Spleen (tissue), 11 donors: ENCODE results near the gene AP1M1. TPM values are rescaled to one million over a fixed set of nuclear protein-coding genes. Genes with fewer than 3 reads are reported as not detected.

ENCODE experiments used
- DNase-seq: peaks from one replicate; pipeline ENCODE4 v3.0.0-alpha.2; 2020
- H3K27ac ChIP-seq, 8 donors: fragments of 200-600 bp; sonication (generic) in 7 of 8; 1 replicate in 4 of 8; 2 replicates in 4 of 8; pipeline versions ENCODE4 v1.5.0 to v1.8.0; 2016 to 2021; ENCODE audit warnings: inconsistent platforms in 4 of 8, mild to moderate bottlenecking in 4 of 8, moderate library complexity in 1 of 8
- H3K27me3 ChIP-seq, 7 donors: fragments of 200-600 bp; sonication (generic) in 6 of 7; replicated peaks in 1 of 7; 1 replicate in 4 of 7; 2 replicates in 3 of 7; pipeline versions ENCODE4 v1.5.0 to v1.8.0; 2016 to 2021; ENCODE audit warnings: inconsistent platforms in 3 of 7, mild to moderate bottlenecking in 1 of 7
- H3K36me3 ChIP-seq, 6 donors: fragments of 200-600 bp; sonication (generic) in 5 of 6; 1 replicate in 4 of 6; 2 replicates in 2 of 6; pipeline versions ENCODE4 v1.5.0 to v1.8.0; 2016 to 2021; ENCODE audit warnings: inconsistent platforms in 2 of 6
- H3K4me1 ChIP-seq, 6 donors: fragments of 200-600 bp; sonication (generic) in 5 of 6; 1 replicate in 3 of 6; 2 replicates in 3 of 6; pipeline versions ENCODE4 v1.5.0 to v1.8.0; 2016 to 2021; ENCODE audit warnings: inconsistent platforms in 3 of 6
- H3K4me3 ChIP-seq, 8 donors: fragments of 200-600 bp; sonication (generic) in 7 of 8; 1 replicate in 4 of 8; 2 replicates in 4 of 8; pipeline versions ENCODE4 v1.5.0 to v1.8.0; 2016 to 2021; ENCODE audit warnings: inconsistent platforms in 4 of 8, mild to moderate bottlenecking in 4 of 8, moderate library complexity in 2 of 8
- H3K9me3 ChIP-seq, 8 donors: fragments of 200-600 bp; sonication (generic) in 7 of 8; 1 replicate in 4 of 8; 2 replicates in 4 of 8; pipeline versions ENCODE4 v1.5.0 to v1.8.0; 2016 to 2021; ENCODE audit warnings: inconsistent platforms in 4 of 8
- POLR2A ChIP-seq, 3 donors: fragments of 450-650 bp; IDR thresholded peaks; one replicate each; pipeline ENCODE4 v1.5.1; 2017; ENCODE audit warnings: antibody characterized with exemption in 3 of 3, mild to moderate bottlenecking in 1 of 3
- POLR2AphosphoS5 ChIP-seq, 3 donors: sonication (generic); formaldehyde crosslinking; IDR thresholded peaks; one replicate each; pipeline ENCODE4 v1.5.1; 2017; ENCODE audit warnings: antibody characterized with exemption in 3 of 3
- WGBS, 5 donors: extraction: QIAGEN DNeasy Blood & Tissue Kit in 3 of 5; methylation state at CpG; one replicate each; pipeline versions ENCODE4 v1.1.5 to v1.1.7; 2013 to 2018; 5-methylcytosine and 5-hydroxymethylcytosine counted together
- intact Hi-C: fragments of 100-400 bp; cut with DNase I; formaldehyde crosslinking; loops from one replicate; pipeline ENCODE4 v1.15.0; 2023; ENCODE audit warnings: low total_unique reads
- polyA plus RNA-seq, 3 donors: library from polyadenylated mRNA; stranded (reverse); fragments of 200-250 nt; gene quantifications; one replicate each; pipeline ENCODE4 v1.2.1, GENCODE V29; 2013
- total RNA-seq, 7 donors: library from RNA; depleted of rRNA in 3 of 7; stranded (reverse); fragments of >200 nt in 3 of 7; fragmentation: NEBNext Ultra II Directional in 4 of 7; extraction: Animal tissue kit (Norgen Biotek cat#: 25700) in 4 of 7; gene quantifications; one replicate each; pipeline versions ENCODE4 v1.1.0 to v1.2.1, GENCODE V29; 2016 to 2021
- TF ChIP-seq, protein P1 (sequence below), 11 experiments: fragments of 200-600 bp in 7 of 11; fragments of 450-650 bp in 4 of 11; sonication (generic) in 4 of 11; IDR thresholded peaks in 8 of 11; conservative IDR thresholded peaks in 3 of 11; 1 replicate in 7 of 11; 2 replicates in 4 of 11; pipeline versions ENCODE4 v1.4.0 to v1.8.0; 2016 to 2021; ENCODE audit warnings: antibody characterized with exemption in 11 of 11, inconsistent platforms in 4 of 11, mild to moderate bottlenecking in 1 of 11
- donor health status: healthy with polysubstance abuse.
- donor health status: DM: no; HTN: no; CAD: no; lungs with moderate emphysema.
- donor health status: DM: no; HTN: no; CAD: no.
- donor health status: Bipolar disorder and iron deficiency.
- donor health status: healthy.
- donor health status: DM: no; HTN: no; CAD: no.
- donor health status: DM: yes; HTN: yes; CAD: no.

AP1M1 gene
- total and polyA plus RNA-seq, 10 donors, result 27.9 to 82.8 (median 60.5) TPM

- Histone ChIP-seq H3K27me3 (no peaks in the 10 kb centered on the region), H3K4me1 (peaks cover 10 to 51% (median 31%) of the 10 kb centered on the region in 6 donors), H3K9me3 (no peaks in the 10 kb centered on the region), H3K27ac (peak overlapping the region in 1 of 8 donors; percentile 2), H3K36me3 (peaks cover 6 to 81% (median 58%) of the 10 kb centered on the region in 6 donors), H3K4me3 (no peak overlapping the region)
- intact Hi-C loops, result no loop called here
- no peak for DNase-seq
- TF ChIP-seq, protein P1, sequence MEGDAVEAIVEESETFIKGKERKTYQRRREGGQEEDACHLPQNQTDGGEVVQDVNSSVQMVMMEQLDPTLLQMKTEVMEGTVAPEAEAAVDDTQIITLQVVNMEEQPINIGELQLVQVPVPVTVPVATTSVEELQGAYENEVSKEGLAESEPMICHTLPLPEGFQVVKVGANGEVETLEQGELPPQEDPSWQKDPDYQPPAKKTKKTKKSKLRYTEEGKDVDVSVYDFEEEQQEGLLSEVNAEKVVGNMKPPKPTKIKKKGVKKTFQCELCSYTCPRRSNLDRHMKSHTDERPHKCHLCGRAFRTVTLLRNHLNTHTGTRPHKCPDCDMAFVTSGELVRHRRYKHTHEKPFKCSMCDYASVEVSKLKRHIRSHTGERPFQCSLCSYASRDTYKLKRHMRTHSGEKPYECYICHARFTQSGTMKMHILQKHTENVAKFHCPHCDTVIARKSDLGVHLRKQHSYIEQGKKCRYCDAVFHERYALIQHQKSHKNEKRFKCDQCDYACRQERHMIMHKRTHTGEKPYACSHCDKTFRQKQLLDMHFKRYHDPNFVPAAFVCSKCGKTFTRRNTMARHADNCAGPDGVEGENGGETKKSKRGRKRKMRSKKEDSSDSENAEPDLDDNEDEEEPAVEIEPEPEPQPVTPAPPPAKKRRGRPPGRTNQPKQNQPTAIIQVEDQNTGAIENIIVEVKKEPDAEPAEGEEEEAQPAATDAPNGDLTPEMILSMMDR (IDR thresholded peaks at IDR 0.05 in 8 of 11, conservative IDR thresholded peaks at IDR 0.05 in 3 of 11), result no peak
- TF ChIP-seq POLR2A (IDR thresholded peaks at IDR 0.05) (no peak), POLR2AphosphoS5 (IDR thresholded peaks at IDR 0.05) (no peak)
- WGBS, 5 donors, result 72 to 85% (median 77%) methylated on average over 6 of the region's 6 CpGs
Observed at GRCh38 chr19:16190198-16190597, 7.5 kb upstream of the AP1M1 start.

DNA sequence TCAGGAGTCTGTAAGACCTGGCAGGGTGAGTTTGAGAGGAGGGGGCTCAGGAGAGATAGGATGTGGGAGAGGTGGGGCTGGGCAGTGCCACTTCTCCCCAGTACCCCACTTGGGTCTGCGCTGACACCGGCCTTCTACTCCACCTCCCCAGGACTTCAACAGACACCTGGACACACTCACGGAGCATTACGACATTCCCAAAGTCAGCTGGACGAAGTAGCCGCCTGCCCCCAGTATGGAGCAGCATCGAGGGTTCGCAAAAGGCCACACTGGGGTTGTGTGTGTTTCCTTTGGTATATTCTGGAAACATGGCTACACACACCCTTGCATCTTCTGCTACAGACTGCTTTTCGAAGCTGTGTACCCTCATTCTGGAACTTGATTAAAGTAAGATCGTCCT is 7.0 kb upstream of the AP1M1 start:
- no peak overlapping the region for H3K4me3 ChIP-seq
- intact Hi-C loops, result no loop called here
- H3K4me1 ChIP-seq, result peaks cover 10 to 47% (median 29%) of the 10 kb centered on the region in 6 donors
- no peaks in the 10 kb centered on the region for H3K9me3 ChIP-seq
- H3K36me3 ChIP-seq, result peaks cover 6 to 81% (median 58%) of the 10 kb centered on the region in 6 donors
- WGBS, 5 donors, result 92 to 97% (median 93%) methylated on average over 10 of the region's 10 CpGs
- no peaks in the 10 kb centered on the region for H3K27me3 ChIP-seq
- TF ChIP-seq, protein P1 (IDR thresholded peaks at IDR 0.05 in 8 of 11, conservative IDR thresholded peaks at IDR 0.05 in 3 of 11), result no peak
- TF ChIP-seq POLR2A (IDR thresholded peaks at IDR 0.05) (no peak), POLR2AphosphoS5 (IDR thresholded peaks at IDR 0.05) (no peak)
- H3K27ac ChIP-seq, result peak overlapping the region in 1 of 8 donors; percentile 2
- peak; percentile 62 for DNase-seq

- 80 to 93% (median 87%) methylated on average over 16 of the region's 16 CpGs for WGBS, 5 donors
- H3K36me3 ChIP-seq, result peaks cover 6 to 81% (median 58%) of the 10 kb centered on the region in 6 donors
- H3K27ac ChIP-seq, result no peak overlapping the region
- intact Hi-C loops, result no loop called here
- no peak overlapping the region for H3K4me3 ChIP-seq
- H3K27me3 ChIP-seq, result no peaks in the 10 kb centered on the region
- TF ChIP-seq POLR2AphosphoS5 (IDR thresholded peaks at IDR 0.05) (no peak), POLR2A (IDR thresholded peaks at IDR 0.05) (no peak)
- TF ChIP-seq, protein P1 (IDR thresholded peaks at IDR 0.05 in 8 of 11, conservative IDR thresholded peaks at IDR 0.05 in 3 of 11), result no peak
- peaks cover 4 to 41% (median 23%) of the 10 kb centered on the region in 6 donors for H3K4me1 ChIP-seq
- peak; percentile 46 for DNase-seq
- H3K9me3 ChIP-seq, result no peaks in the 10 kb centered on the region
Observed at GRCh38 chr19:16191216-16191908, 6.3 kb upstream of the AP1M1 start.

DNA sequence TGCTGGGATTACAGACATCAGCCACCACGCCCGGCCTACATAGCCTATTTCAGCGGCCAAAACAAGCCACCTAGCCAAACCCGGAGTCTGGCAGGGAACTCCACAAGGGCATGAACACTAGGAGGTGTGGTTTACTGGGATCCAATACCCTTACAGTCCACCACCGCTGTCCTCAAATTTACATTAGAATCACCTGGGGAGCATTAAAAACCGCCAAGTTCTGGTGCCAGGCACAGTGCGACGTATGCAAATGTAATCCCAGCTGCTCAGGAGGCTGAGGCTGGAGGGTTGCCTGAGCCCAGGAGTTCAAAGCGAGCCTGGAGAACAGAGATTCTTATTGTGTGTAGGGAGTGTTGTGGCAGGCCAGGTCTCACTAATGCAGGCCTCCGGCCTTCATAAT is 4.2 kb upstream of the AP1M1 start:
- Histone ChIP-seq H3K27me3 (no peaks in the 10 kb centered on the region), H3K4me3 (no peak overlapping the region), H3K27ac (no peak overlapping the region), H3K36me3 (peaks cover 6 to 60% (median 48%) of the 10 kb centered on the region in 6 donors), H3K9me3 (no peaks in the 10 kb centered on the region), H3K4me1 (peaks cover 5 to 34% (median 20%) of the 10 kb centered on the region in 6 donors)
- DNase-seq, result peak; percentile 11
- WGBS, 5 donors, result 91 to 96% (median 95%) methylated on average over 10 of the region's 10 CpGs
- intact Hi-C loops, result no loop called here
- TF ChIP-seq POLR2A (IDR thresholded peaks at IDR 0.05) (no peak), POLR2AphosphoS5 (IDR thresholded peaks at IDR 0.05) (no peak)
- TF ChIP-seq, protein P1 (IDR thresholded peaks at IDR 0.05 in 8 of 11, conservative IDR thresholded peaks at IDR 0.05 in 3 of 11), result no peak
